Astrocyte of the spinal cord (primary cell): ENCODE results near the gene OSBPL8.
"Not testable (repeated sequence)": the region's sequence is repeated elsewhere in the genome, so short reads cannot be mapped to it uniquely, and the experiment has no call there.

Source experiments
- DNase-seq: peaks from one replicate; pipeline ENCODE4 v3.0.0; 2011; ENCODE audit warnings: low read depth, low spot score
- H3K4me3 ChIP-seq: 2 replicates; pipeline ENCODE4 v1.5.1; 2011; ENCODE audit warnings: low read depth, mild to moderate bottlenecking, low read length, moderate library complexity
- CTCF ChIP-seq: IDR thresholded peaks from 2 replicates; pipeline ENCODE4 v1.5.1; 2012; ENCODE audit warnings: low read depth, mild to moderate bottlenecking, low read length, inconsistent platforms
- in situ Hi-C: cut with HindIII; loops from 2 replicates; pipeline ENCODE4 v1.10.0; 2017; ENCODE audit warnings: low sequenced_read_pairs

Gene OSBPL8

GRCh38 chr12:76489737-76490136 lies 69.8 kb downstream of the OSBPL8 start:
- DNase-seq: peak; percentile 13
- no peak overlapping the region for H3K4me3 ChIP-seq
- no peak for TF ChIP-seq CTCF
- in situ Hi-C loops: no loop called here

GRCh38 chr12:76486011-76486410 lies 73.6 kb downstream of the OSBPL8 start:
- TF ChIP-seq CTCF: no peak
- in situ Hi-C loops: no loop called here
- no peak for DNase-seq
- no peak overlapping the region for H3K4me3 ChIP-seq

- TF ChIP-seq CTCF: no peak
- in situ Hi-C loops: no loop called here
- DNase-seq: no peak
- H3K4me3 ChIP-seq: no peak overlapping the region
Measured at GRCh38 chr12:76480796-76481195, 78.8 kb downstream of the OSBPL8 start.

- no peak for DNase-seq
- in situ Hi-C loops: no loop called here
- TF ChIP-seq CTCF: no peak
- no peak overlapping the region for H3K4me3 ChIP-seq
Measured at GRCh38 chr12:76478045-76478444, 81.5 kb downstream of the OSBPL8 start.

- DNase-seq, in situ Hi-C loops, H3K4me3 ChIP-seq: not testable (repeated sequence)
Measured at GRCh38 chr12:76472862-76473261, 86.7 kb downstream of the OSBPL8 start.

- TF ChIP-seq CTCF: no peak
- no peak for DNase-seq
- no peak overlapping the region for H3K4me3 ChIP-seq
- in situ Hi-C loops: no loop called here
Measured at GRCh38 chr12:76471579-76471978, 88.0 kb downstream of the OSBPL8 start.

GRCh38 chr12:76470028-76470939 lies 89.3 kb downstream of the OSBPL8 start:
- in situ Hi-C loops: no loop called here
- H3K4me3 ChIP-seq: no peak overlapping the region
- DNase-seq: peak; percentile 86
- TF ChIP-seq CTCF: no peak
